ENCODE data around the gene GLYATL1.
"Not testable (repeated sequence)": the region's sequence is repeated elsewhere in the genome, so short reads cannot be mapped to it uniquely, and the experiment has no call there.

The GLYATL1 gene

GRCh38 chr11:58992489-58992888, 53.2 kb downstream of the GLYATL1 start:
- TF ChIP-seq, protein P1, sequence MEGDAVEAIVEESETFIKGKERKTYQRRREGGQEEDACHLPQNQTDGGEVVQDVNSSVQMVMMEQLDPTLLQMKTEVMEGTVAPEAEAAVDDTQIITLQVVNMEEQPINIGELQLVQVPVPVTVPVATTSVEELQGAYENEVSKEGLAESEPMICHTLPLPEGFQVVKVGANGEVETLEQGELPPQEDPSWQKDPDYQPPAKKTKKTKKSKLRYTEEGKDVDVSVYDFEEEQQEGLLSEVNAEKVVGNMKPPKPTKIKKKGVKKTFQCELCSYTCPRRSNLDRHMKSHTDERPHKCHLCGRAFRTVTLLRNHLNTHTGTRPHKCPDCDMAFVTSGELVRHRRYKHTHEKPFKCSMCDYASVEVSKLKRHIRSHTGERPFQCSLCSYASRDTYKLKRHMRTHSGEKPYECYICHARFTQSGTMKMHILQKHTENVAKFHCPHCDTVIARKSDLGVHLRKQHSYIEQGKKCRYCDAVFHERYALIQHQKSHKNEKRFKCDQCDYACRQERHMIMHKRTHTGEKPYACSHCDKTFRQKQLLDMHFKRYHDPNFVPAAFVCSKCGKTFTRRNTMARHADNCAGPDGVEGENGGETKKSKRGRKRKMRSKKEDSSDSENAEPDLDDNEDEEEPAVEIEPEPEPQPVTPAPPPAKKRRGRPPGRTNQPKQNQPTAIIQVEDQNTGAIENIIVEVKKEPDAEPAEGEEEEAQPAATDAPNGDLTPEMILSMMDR (IDR thresholded peaks at IDR 0.05), result no peak
- TF ChIP-seq ZFX (IDR thresholded peaks at IDR 0.05; ENCODE audit: borderline replicate concordance), result no peak
- H3K27ac ChIP-seq, result no peak overlapping the region

- no peak overlapping the region for H3K27ac ChIP-seq
- no peak for TF ChIP-seq ZFX (IDR thresholded peaks at IDR 0.05; ENCODE audit: borderline replicate concordance)
- TF ChIP-seq, protein P1 (IDR thresholded peaks at IDR 0.05), result no peak
Measured at GRCh38 chr11:58994171-58994570, 54.9 kb downstream of the GLYATL1 start.

- no peak for TF ChIP-seq ZFX (IDR thresholded peaks at IDR 0.05; ENCODE audit: borderline replicate concordance)
- peak overlapping the region; percentile 18 for H3K27ac ChIP-seq
Measured at GRCh38 chr11:58998480-58999290, 59.4 kb downstream of the GLYATL1 start.

DNA sequence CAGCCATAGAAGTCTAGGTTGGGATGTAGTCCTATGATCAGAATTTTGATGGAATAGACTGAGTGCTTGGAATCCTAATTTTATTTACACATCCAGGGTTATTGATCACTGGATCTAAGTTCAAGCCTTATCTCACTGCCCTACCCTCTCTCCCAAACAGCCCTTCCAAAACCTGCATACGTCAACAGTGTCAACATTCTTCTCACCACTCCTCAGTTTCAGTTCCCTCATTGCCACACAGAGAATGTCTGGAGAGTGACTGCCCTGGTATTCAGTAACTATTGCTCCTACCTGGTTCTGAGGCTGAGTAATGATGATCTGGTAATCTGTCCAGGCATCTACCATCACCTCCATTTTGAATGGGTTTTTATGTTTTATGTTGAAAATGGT, 60.0 kb downstream of the GLYATL1 start:
- TF ChIP-seq ZFX (IDR thresholded peaks at IDR 0.05; ENCODE audit: borderline replicate concordance), result no peak
- TF ChIP-seq, protein P1 (IDR thresholded peaks at IDR 0.05), result no peak
- peak overlapping the region; percentile 18; the same call in 1 of the 2 replicates for H3K27ac ChIP-seq

GRCh38 chr11:59000003-59000402, 60.7 kb downstream of the GLYATL1 start:
- no peak overlapping the region for H3K27ac ChIP-seq
- no peak for TF ChIP-seq ZFX (IDR thresholded peaks at IDR 0.05; ENCODE audit: borderline replicate concordance)
- TF ChIP-seq, protein P1 (IDR thresholded peaks at IDR 0.05), result no peak

- H3K27ac ChIP-seq, result not testable (repeated sequence)
Measured at GRCh38 chr11:59002006-59002405, 62.7 kb downstream of the GLYATL1 start.

Measured in 22Rv1 (cell line).